MM.1S (cell line): Measurements from ENCODE around the gene PRRX2.

ENCODE experiments used
- DNase-seq: peaks from one replicate; pipeline ENCODE4 v3.0.0-alpha.2; 2015
- H2AFZ ChIP-seq: fragments of 300-600 bp; sonication (generic); 2 replicates; pipeline ENCODE4 v1.6.0; 2016; ENCODE audit warnings: antibody characterized with exemption, low read length
- H3F3A ChIP-seq: fragments of 300-600 bp; sonication (generic); 2 replicates; pipeline ENCODE4 v1.6.1; 2016; ENCODE audit warnings: mild to moderate bottlenecking, antibody characterized with exemption, low read length, moderate library complexity, mixed read lengths; ENCODE audit not compliant: insufficient read depth
- H3K27ac ChIP-seq: fragments of 300-600 bp; sonication (generic); 2 replicates; pipeline ENCODE4 v1.5.1; 2016; ENCODE audit warnings: mild to moderate bottlenecking, low read length
- H3K27me3 ChIP-seq: fragments of 300-600 bp; sonication (generic); replicated peaks from 2 replicates; pipeline ENCODE4 v1.6.0; 2016; ENCODE audit warnings: low read length; ENCODE audit not compliant: insufficient read depth
- H3K36me3 ChIP-seq: fragments of 300-600 bp; sonication (generic); replicated peaks from 2 replicates; pipeline ENCODE4 v1.6.1; 2016; ENCODE audit warnings: mild to moderate bottlenecking, low read length, mixed read lengths; ENCODE audit not compliant: insufficient read depth
- H3K4me1 ChIP-seq: fragments of 300-600 bp; sonication (generic); 2 replicates; pipeline ENCODE4 v1.6.1; 2016; ENCODE audit warnings: low read length, mixed read lengths
- H3K4me2 ChIP-seq: fragments of 300-600 bp; sonication (generic); 2 replicates; pipeline ENCODE4 v1.6.0; 2016; ENCODE audit warnings: low read depth, low read length
- H3K4me3 ChIP-seq: fragments of 300-600 bp; sonication (generic); 2 replicates; pipeline ENCODE4 v1.5.1; 2016; ENCODE audit warnings: low read length, mixed read lengths
- H3K79me2 ChIP-seq: fragments of 300-600 bp; sonication (generic); 2 replicates; pipeline ENCODE4 v1.6.1; 2016; ENCODE audit warnings: mixed run types, low read length, mixed read lengths
- H3K9ac ChIP-seq: fragments of 300-600 bp; sonication (generic); 2 replicates; pipeline ENCODE4 v1.6.1; 2016; ENCODE audit warnings: low read length, mixed read lengths
- H3K9me2 ChIP-seq: fragments of 300-600 bp; sonication (generic); replicated peaks from 2 replicates; pipeline ENCODE4 v1.6.1; 2016; ENCODE audit warnings: mild to moderate bottlenecking, low read length, mixed read lengths; ENCODE audit not compliant: insufficient read depth
- H3K9me3 ChIP-seq: fragments of 300-600 bp; sonication (generic); replicated peaks from 2 replicates; pipeline ENCODE4 v1.6.1; 2016; ENCODE audit warnings: mild to moderate bottlenecking, low read length, mixed read lengths; ENCODE audit not compliant: insufficient read depth
- H4K20me1 ChIP-seq: fragments of 300-600 bp; sonication (generic); 2 replicates; pipeline ENCODE4 v1.6.1; 2016; ENCODE audit warnings: mild to moderate bottlenecking, low read length, moderate library complexity, mixed read lengths; ENCODE audit not compliant: insufficient read depth
- CTCF ChIP-seq: fragments of 300-600 bp; sonication (generic); IDR thresholded peaks from 2 replicates; pipeline ENCODE4 v1.5.1; 2016; ENCODE audit warnings: antibody characterized with exemption, low read length, mixed read lengths
- EZH2 ChIP-seq: fragments of 300-600 bp; sonication (generic); optimal IDR thresholded peaks from 2 replicates; pipeline ENCODE3; 2017; ENCODE audit warnings: low read depth, mild to moderate bottlenecking, antibody characterized with exemption, low read length, mixed read lengths
- EZH2phosphoT487 ChIP-seq: fragments of 300-600 bp; sonication (generic); IDR thresholded peaks from 2 replicates; pipeline ENCODE4 v1.6.1; 2018; ENCODE audit warnings: antibody characterized with exemption, low read length

Gene PRRX2

GRCh38 chr9:129646252-129646651 is 19.2 kb upstream of the PRRX2 start:
- H3K36me3 ChIP-seq: no peaks in the 10 kb centered on the region
- H3K9ac ChIP-seq: no peak overlapping the region
- peaks cover under 1% of the 10 kb centered on the region; the same call in 1 of the 2 replicates for H3K4me1 ChIP-seq
- H3F3A ChIP-seq: no peaks in the 10 kb centered on the region
- H3K4me2 ChIP-seq: no peak overlapping the region
- peaks cover 71% of the 10 kb centered on the region for H3K27me3 ChIP-seq
- no peak for TF ChIP-seq EZH2phosphoT487
- TF ChIP-seq EZH2: peak; percentile 52
- H3K27ac ChIP-seq: no peak overlapping the region
- H3K79me2 ChIP-seq: peaks cover 7% of the 10 kb centered on the region
- H3K9me2 ChIP-seq: no peaks in the 10 kb centered on the region
- DNase-seq: no peak
- H3K4me3 ChIP-seq: no peak overlapping the region
- no peaks in the 10 kb centered on the region for H4K20me1 ChIP-seq
- no peak overlapping the region for H2AFZ ChIP-seq
- no peaks in the 10 kb centered on the region for H3K9me3 ChIP-seq

GRCh38 chr9:129646654-129647053 is 18.8 kb upstream of the PRRX2 start:
- H3K9me3 ChIP-seq: no peaks in the 10 kb centered on the region
- H3K9me2 ChIP-seq: no peaks in the 10 kb centered on the region
- H3K4me1 ChIP-seq: no peaks in the 10 kb centered on the region
- no peaks in the 10 kb centered on the region for H3F3A ChIP-seq
- H3K27ac ChIP-seq: no peak overlapping the region
- no peak overlapping the region for H3K4me2 ChIP-seq
- H3K36me3 ChIP-seq: no peaks in the 10 kb centered on the region
- H3K9ac ChIP-seq: no peak overlapping the region
- H3K27me3 ChIP-seq: peaks cover 75% of the 10 kb centered on the region
- TF ChIP-seq CTCF: no peak
- no peak for TF ChIP-seq EZH2phosphoT487
- TF ChIP-seq EZH2: no peak
- DNase-seq: no peak
- peaks cover 3% of the 10 kb centered on the region for H3K79me2 ChIP-seq
- H4K20me1 ChIP-seq: no peaks in the 10 kb centered on the region
- H2AFZ ChIP-seq: no peak overlapping the region
- H3K4me3 ChIP-seq: no peak overlapping the region

GRCh38 chr9:129647635-129648034 is 17.8 kb upstream of the PRRX2 start:
- Histone ChIP-seq H3K36me3 (no peaks in the 10 kb centered on the region), H3K4me3 (no peak overlapping the region), H3K4me2 (no peak overlapping the region), H3K27me3 (peaks cover 81% of the 10 kb centered on the region), H3K27ac (no peak overlapping the region), H3K9me2 (no peaks in the 10 kb centered on the region), H3K4me1 (no peaks in the 10 kb centered on the region), H3K9me3 (no peaks in the 10 kb centered on the region), H3K9ac (no peak overlapping the region), H4K20me1 (no peaks in the 10 kb centered on the region), H2AFZ (no peak overlapping the region), H3K79me2 (no peaks in the 10 kb centered on the region), H3F3A (no peaks in the 10 kb centered on the region)
- no peak for DNase-seq
- TF ChIP-seq EZH2phosphoT487 (no peak), EZH2 (no peak), CTCF (no peak)

- no peak overlapping the region for H3K4me2 ChIP-seq
- H3K79me2 ChIP-seq: no peaks in the 10 kb centered on the region
- no peaks in the 10 kb centered on the region for H3F3A ChIP-seq
- peaks cover 86% of the 10 kb centered on the region for H3K27me3 ChIP-seq
- no peaks in the 10 kb centered on the region for H3K4me1 ChIP-seq
- no peaks in the 10 kb centered on the region for H3K9me3 ChIP-seq
- H3K36me3 ChIP-seq: no peaks in the 10 kb centered on the region
- no peaks in the 10 kb centered on the region for H4K20me1 ChIP-seq
- no peaks in the 10 kb centered on the region for H3K9me2 ChIP-seq
- no peak overlapping the region for H3K27ac ChIP-seq
- DNase-seq: no peak
- H2AFZ ChIP-seq: no peak overlapping the region
- H3K4me3 ChIP-seq: no peak overlapping the region
- no peak overlapping the region for H3K9ac ChIP-seq
- TF ChIP-seq EZH2phosphoT487 (no peak), CTCF (no peak), EZH2 (no peak)
Observed at GRCh38 chr9:129648092-129648763, 17.2 kb upstream of the PRRX2 start.
